Fibroblast of skin of abdomen (primary cell): ENCODE measurements around the gene PDE4C.
"Not testable (repeated sequence)": the region's sequence is repeated elsewhere in the genome, so short reads cannot be mapped to it uniquely, and the experiment has no call there.

Source experiments
- DNase-seq: peaks from one replicate; pipeline ENCODE4 v3.0.0-alpha.2; 2013

PDE4C gene

GRCh38 chr19:18223860-18224524 lies 2.2 kb downstream of the PDE4C start:
- no peak for DNase-seq

DNA sequence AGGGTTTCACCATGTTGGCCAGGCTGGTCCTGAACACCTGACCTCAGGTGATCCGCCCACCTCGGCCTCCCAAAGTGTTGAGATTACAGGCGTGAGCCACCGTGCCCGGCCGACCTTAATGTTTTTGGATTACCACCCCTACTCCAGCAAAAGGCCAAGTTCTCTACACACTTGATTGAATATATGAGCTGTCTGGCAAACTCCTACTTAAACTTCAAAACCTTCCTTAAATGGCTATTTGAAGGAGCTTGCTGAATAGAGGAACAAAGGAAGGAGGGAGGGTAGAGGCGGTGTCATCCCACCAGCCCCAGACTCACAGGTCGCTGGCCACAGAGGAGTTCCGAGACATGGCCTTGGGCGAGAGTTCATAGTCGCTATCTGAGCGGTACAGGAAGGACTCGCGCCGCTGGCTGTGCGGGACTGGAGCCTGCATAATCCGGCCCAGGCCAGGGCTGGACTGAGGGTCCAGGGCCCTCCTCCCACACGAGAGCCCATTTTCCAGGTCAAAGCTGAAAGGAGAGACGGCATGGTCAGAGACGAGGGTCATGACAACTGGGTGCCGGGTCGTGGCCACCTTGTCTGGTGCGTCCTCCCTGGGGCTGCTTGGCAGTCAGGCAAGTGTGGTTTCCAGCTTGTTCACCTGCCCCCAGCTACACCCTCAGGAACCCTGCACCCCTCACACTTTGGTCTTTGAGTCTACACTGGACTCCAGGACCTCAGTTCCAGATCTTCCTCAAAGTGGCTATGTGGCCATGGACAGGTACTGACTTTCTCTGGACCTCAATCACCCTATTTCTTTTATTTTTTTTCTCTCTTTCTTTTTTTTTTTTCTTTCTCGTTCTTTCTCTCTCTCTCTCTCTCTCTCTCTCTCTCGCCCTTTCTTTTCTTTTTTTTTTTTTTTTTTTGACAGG lies 4.2 kb downstream of the PDE4C start:
- DNase-seq = no peak

DNA sequence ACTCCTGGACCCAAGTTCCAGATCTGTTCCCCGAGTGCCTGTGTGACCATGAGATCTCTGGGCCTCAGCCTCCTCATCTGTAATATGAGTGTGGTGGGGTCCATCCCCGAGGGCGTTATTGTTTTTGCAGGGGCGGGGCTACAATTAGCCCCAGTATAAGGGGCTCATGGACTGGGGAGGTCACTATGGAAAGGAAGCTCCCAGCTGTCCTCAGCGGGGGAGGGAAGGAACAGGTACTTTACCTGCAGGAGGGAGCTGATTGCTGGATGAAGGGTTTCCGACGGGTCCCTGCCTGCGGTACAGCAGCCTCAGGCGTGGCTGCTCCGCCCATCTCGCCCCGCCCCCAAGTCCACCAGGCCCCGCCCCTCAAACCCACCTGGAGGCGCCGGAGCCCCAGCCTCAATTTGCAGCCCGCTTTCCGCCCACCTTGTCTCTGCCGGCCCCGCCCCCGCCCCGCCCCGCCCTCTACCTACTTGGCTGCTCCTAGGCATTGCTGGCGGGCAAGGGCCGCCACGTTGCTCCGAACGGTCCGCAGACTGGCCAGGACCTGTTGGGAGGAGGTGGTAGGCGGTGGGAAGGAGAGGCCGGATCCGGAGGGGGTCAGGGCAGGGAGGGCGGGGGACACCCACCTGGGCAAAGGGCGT lies 5.5 kb downstream of the PDE4C start:
- no peak for DNase-seq

GRCh38 chr19:18219911-18220631 lies 6.2 kb downstream of the PDE4C start:
- DNase-seq = no peak

- DNase-seq = no peak
Measured at GRCh38 chr19:18218600-18218999, 7.6 kb downstream of the PDE4C start.

DNA sequence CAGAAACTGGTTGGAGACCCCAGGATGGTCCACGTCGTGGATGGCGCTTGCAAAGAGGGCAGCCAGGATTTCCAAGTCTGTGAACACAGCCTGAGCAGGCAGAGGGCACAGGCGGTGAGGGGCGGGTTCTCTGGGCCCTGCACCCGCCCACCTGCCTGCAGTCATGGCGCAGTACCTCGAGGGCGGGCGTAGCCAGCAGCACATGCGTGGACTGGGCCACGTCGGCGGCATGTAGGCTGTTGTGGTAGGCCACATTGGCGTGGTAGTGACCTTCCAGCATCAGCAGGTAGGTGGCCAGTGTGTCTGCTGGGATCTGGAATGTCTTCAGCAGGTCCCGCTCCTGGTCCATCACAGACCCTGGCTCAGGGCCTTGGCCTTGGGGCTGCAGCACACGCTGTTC lies 8.1 kb downstream of the PDE4C start:
- DNase-seq = no peak

DNA sequence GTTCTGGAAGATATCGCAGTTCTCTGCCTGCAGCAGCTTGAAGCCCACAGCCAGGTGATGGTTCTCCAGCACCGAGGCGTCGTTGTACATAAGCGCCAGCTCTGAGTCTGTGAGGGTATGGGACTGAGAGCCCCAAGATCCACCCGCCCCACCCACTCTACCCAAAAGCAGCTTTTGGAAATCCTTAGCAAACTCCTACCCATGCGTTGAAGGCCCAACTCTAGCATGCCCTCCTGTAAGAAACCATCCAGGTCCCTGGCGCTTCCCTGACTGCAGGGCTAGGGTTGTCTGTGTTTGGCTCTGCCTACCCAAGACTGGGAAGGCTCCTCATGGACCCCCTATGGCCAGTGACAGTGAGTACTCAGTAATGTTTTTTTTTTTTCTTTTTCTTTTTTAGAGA lies 9.4 kb downstream of the PDE4C start:
- no peak for DNase-seq

- DNase-seq = peak; percentile 44
Measured at GRCh38 chr19:18214779-18215433, 11.3 kb downstream of the PDE4C start.

DNA sequence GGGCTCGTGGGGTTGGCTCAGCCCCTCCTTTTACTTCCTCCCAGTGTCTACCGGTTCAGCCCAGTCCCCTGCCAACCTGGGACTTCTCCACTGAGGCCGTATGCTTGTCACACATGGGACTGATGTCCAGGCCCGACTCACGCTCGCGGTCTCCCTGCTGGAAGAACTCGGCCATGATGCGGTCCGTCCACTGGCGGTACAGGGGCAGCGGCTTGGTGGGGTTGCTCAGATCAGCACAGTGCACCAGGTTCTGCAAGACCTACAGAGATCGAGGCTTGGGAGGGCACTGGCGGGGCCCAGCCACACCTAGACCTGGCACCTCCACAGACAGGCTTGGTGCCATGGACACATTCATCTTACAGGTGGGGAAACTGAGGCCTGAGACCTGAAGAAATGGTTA lies 14.6 kb downstream of the PDE4C start:
- DNase-seq = no peak

DNA sequence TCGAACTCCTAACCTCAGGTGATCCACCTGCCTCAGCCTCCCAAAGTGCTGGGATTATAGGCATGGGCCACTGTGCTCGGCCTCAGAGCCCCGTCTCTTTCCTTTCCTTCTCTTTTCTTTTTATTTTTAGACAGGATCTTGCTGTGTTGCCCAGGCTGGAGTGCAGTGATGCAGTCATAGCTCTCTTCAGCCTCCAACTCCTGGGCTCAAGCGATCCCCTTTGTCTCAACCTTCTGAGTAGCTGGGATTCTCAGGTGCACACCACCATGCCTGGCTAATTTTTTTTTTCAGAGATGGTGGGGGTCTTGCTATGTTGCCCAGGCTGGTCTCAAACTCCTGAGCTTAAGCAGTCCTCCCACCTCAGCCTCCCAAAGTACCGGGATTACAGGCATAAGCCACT lies 16.3 kb downstream of the PDE4C start:
- DNase-seq = not testable (repeated sequence)

GRCh38 chr19:18208098-18208951 lies 17.9 kb downstream of the PDE4C start:
- DNase-seq = peak; percentile 68

- DNase-seq = no peak
Measured at GRCh38 chr19:18206018-18206417, 20.2 kb downstream of the PDE4C start.

- DNase-seq = peak; percentile 71
Measured at GRCh38 chr19:18205200-18205892, 20.9 kb downstream of the PDE4C start.

DNA sequence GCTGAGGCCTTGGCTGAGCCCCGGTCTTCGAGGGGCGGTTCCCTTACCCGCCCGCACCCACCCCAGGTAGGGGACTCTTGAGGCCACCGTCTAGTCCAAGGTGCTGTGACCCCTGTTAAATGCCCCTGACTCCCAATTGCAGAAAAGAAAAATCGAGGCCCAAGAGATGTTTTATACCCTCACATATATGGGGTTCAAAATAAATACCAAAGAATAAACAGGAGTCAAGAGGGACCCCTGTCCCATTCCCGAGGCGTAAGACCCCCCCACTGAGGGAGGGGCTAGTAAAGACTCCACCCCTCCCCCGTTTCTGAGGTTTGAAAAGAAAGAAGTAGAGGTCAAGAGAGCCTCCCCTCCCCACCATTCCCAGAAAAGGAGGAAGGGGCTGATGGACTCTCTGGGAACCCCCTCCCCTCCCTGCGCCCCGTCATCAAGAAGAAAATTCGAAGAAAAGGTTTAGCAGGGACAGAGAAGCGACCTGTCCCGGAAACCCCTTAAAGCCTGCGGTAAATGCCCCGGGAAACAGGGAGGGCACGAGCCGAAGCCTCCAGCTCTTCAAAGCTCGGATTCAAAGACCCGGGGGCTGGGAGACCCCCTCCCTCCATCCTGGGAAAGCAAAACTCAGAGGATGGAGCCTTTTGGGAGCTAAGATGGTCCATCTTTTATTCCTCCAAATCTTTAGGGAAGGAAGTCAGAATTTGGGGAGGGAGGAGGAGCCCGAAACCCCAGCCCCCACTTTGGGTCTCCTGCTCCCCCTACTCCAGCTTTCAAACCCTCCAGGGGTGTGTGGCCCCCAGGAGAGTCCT lies 21.6 kb downstream of the PDE4C start:
- DNase-seq = no peak

DNA sequence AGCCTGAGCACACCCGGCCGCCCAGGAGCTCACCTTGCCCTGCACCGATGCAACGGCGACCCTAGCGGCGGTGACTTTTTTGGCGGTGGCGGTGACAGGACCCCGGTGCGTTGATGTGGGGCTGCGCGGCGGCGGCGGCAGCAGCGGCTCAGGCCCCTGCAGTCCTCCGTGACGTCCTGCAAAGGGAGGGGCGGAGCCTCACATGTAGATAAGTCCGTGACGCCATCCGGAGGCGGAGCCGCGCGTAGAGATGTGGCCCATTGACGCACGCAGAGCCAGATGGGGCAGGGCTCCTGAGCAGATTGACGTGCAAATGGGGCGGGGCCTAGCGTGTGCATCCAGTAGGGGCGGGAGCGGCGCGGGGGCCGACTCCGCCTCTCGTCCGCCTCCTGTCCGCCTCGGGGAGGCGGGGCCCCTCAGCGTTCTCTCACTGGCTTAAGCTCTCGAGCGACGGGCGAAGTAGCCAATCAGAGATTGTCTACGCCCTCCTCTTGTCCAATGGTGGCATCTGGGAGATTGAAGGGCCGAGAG lies 22.3 kb downstream of the PDE4C start, which contains the start of gene RAB3A:
TSS of gene RAB3A (minus strand) at position 180 of the 531 bp plus-strand sequence. CDS start 1,302 bp downstream, outside the sequence.
- DNase-seq = peak; percentile 100

DNA sequence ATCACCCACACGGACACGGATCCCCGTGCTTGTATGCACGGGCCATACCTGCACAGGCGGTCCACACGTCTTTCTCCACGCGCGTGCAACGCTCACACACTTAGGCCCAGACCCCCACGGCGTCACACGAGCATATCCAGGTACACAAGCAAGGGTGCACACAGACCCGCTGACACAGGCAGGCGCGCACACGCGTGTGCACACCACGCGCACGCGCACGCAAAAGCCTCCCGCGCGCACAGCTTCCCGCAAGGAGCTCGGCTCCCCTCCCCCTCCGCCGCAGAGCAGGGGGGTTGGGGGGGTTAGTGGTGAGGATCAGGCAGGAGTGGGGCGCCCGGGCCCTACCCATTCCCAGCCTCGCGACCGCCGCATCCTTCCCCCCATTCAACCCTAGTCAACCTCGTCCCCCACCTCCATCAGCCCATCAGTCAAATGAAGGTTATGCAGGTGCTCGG lies 22.8 kb downstream of the PDE4C start:
- DNase-seq = no peak

GRCh38 chr19:18202778-18203407 lies 23.3 kb downstream of the PDE4C start:
- no peak for DNase-seq

GRCh38 chr19:18202397-18202777 lies 23.9 kb downstream of the PDE4C start:
- no peak for DNase-seq

DNA sequence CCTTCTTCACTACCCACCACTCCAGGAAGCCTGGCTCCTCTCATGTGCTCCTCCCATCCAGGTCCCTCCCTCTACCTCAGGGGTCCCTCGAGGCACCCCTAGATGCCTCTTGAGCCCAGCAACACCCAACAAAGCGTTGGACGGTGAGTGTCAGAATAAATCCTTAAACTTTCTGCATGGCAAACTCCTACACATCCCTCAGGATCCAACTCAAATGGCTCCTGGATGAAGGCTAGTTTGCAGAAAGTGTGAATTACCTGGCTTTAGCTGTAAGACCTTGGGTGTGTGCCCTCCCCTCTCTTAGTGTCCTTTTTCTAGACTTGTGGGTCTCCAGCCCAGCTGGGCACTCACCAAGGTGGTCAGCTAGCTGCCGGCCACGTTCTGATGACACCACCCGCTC lies 27.9 kb downstream of the PDE4C start:
- DNase-seq = no peak
